Activated naive CD8-positive, alpha-beta T cell treated with anti-CD3 and anti-CD28 coated beads, Interleukin-2, amount 50 U/mL, for 16 hours (primary cell): Measurements from ENCODE around the gene ZFYVE28.
A peak's percentile ranks its signal among the peaks of the same experiment; 100 is the strongest.

Experiments used
- DNase-seq: peaks from one replicate; pipeline ENCODE4 v3.0.0-alpha.2; 2020; ENCODE audit warnings: low read depth, low spot score

The ZFYVE28 gene

DNA sequence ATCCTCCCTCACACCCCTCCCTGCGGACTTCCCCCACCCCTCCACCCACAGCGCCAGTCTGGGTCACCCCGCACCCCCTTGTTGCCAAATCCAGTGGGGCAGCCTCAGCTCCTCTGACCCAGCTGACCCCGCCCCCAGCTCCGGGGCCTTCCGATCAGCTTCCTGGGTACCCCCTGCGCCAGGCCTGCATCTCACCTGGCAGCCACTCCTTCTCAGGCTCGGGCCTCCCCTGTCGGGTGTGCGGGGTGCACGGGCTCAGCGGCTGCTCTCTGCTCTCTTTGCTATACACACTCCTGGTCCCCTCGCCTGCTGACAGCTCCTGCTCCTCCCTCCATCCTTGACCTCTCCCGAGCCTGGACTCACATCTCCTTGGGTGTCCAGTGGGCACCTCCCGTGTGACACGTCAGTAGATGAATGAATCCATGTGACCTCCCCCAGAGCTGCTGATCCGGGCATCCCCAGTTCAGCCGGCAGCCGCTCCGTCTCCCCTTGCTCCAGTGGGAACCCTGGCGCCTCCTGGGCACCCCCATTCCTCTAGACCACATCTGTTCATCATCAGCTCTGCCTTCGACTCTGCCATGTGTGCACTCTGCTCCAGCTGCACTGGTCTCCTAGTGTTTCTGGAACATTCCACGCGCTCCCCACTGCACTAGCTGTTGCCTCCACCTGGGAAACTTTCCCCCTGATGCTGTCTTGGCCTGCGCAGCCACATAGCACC, 10.2 kb upstream of the ZFYVE28 start:
- no peak for DNase-seq

DNA sequence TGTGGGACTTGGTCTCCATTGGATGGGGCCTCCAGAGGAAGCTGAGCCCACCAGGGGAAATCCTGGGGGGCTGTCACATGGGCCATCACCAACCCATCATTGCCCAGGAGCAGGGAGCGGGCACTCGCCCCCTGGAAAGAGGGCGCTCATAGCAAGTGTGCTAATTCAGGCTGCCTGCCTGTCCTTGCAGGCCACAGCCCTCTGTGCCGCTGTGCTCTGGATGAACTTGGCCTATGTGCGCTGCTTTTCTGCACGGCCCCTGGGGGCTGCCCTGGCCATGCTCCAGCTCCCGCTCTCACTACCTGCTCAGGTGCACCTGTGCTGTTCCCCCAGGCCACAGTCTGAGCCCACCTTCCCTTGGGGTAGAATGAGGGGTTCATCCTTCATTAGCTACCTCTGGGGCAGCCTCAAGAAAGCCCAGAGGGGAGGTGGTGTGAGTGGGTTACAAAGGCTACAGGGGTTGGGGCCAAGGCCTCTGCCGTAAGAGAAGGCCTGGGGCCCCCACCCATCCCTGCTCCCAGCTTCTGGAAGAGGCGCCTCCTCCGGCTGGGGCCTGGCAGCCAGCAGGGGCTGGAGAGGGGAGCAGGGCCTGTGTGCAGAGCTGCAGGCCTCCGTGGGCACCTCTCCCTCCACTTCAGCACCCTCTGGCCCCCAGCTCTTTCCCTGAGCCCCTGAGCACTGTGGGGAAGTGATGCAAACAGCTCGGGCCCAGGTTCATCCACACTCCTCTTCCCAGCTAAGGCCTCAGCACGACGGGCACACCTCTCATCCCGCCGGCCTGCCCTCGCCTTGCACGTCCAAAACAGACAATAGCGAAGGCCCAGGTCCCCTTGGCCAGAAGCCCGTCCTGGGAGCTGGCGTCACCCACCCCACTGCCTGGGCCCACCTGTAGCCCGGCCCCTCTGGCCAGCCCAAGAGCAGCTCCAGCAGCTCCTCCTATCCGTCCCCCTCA, 9.2 kb upstream of the ZFYVE28 start:
- no peak for DNase-seq

DNA sequence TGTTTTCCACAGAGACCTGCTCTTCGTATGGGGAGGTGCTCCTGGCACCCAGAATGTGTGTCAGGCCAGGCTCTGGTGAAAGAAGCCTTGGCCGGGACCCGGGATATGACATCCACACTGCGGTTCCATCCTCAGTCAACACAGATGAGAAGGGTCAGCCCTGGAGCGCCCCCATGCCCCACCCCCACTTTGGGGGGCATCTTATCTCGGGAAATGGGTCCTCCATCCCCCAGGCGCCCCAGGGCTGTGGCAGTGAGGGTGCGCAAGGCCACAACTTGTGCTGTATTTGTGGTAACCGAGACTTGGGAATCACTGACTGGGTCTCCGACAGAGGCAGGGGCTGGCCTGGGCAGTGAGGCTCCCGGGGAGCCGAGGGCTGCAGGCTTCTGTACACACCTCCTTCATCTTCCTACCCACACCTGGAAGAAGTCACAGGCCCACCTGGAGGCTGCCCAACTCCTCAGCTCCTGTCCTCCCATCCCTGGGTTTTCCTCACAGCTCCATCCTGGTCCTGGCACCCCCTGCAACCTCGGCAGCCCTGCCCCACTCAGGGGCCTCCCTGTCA, 8.3 kb upstream of the ZFYVE28 start:
- DNase-seq = no peak

DNA sequence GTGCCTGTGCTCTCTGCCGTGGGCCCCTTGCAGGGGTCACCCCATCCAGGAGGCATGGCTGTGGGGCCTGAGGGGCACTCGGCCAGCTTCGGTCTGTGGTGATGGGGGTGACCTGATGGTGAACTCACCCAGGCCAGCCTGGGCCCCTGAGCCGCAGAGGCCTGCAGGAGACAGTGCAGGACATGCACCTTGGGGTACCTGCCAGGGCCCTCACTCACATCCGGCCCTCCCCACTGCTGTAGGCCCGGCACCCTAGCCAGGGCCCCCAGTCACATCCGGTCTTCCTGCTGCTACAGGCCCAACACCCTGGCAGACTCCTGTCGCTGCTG, 7.6 kb upstream of the ZFYVE28 start:
- DNase-seq = no peak

DNA sequence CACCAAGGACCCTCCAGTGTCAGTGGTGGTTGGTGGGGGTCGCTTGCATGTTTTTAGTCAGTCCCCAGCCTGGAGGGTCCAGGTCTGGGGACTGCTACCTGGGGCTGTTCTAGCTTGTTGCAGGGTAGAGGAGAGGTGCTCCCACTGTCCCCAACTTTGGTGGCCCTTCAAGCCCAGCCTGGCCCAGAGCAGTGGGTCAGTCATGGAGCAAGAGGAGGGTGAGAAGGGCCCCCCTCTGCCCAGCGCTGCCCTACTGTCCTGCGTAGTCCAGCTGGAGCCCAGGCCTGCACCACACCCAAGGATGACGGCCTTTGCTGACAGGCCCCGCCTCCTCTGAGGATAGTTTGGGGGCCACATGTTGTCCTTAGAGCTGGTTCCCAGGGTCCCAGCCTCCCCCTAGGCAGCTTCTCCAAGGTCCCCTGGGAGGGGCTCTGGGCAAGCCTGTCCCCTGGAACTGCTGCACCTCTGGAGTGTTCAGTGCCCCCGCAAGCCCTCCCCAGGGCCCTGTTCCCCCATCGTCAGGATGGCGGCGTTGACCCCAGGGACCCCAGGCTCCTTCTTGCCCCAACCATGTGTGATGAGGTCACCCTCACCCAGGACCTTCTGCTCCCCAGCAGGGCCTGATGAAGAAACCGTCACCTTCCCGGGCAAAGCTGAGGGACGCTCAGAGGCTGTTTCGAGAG, 7.1 kb upstream of the ZFYVE28 start:
- no peak for DNase-seq

DNA sequence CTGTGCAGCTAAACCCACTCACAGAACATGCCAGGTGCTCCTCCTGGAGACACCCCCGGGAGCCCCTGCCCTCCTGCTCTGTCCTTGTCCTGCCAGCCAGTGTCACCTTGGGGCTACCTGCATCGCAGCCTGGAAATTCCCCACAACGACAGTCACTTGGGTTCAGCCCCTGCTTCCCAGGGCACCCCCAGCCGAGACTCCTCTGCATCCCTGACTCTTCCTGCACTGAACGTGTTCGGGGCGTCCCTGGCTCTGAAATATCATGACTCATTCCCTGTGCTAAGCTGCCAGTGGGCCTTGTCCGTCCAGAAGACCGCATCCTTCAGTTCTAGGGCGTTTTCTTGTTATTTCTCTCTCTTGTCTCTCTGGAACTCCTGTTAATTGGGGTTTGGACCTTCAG, 6.1 kb upstream of the ZFYVE28 start:
- no peak for DNase-seq

DNA sequence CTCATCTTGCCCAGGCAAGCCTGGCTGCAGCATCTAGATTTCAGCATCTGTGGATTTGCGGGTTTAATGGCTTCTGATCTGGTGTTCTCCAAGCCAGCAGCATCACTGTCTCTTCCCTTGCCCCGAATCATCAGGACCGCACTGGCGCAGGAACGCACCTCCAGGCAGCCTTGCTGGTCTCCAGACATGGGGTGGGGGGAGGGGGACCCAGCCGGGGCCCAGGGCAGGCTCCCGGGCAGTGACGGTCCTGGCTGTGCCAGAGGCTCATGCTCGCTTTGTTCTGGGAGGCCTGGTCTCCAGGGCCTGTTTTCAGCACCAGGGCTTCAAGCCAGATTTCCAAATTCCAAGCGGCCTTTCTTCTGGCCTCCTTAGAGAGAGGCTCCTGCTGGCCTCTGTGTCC, 5.2 kb upstream of the ZFYVE28 start:
- DNase-seq = no peak

DNA sequence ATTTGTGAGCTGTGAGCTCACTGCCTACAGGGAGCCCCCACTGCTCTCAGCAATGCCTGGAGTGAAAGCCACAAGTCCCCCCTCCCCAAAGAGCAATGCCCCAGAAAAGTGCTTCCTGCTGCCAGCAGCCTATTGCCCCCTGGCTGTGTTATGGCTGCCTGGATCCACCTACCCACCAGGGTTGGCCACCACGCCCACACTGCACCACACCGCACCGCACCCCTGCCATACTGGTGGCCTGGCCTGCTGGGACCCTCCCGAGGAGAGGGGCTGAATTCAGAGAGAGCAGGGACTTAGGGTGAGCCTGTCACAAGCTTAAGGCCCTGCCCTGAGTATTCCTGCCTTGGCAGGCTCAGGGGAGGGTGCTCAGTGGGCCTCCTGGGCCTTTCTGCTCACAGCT, 4.6 kb upstream of the ZFYVE28 start:
- no peak for DNase-seq

DNA sequence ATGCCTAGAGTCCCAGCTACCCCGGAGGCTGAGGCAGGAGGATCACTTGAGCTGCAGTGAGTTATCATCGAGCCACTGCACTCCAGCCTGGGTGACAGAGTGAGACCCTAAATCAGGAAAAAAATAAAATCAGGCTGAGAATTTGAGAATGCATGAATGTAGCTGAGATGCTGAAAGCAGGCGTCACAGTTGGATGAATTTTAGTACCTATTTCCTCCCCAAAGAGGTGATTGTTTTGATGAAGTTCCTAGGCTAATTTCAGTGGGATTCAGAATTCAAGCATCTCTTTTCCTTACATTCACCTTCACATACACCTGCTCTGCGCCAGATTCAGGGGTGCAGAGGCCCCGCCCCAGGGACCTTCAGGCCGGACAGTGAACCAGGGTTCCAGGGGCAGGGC, 3.5 kb upstream of the ZFYVE28 start:
- no peak for DNase-seq

DNA sequence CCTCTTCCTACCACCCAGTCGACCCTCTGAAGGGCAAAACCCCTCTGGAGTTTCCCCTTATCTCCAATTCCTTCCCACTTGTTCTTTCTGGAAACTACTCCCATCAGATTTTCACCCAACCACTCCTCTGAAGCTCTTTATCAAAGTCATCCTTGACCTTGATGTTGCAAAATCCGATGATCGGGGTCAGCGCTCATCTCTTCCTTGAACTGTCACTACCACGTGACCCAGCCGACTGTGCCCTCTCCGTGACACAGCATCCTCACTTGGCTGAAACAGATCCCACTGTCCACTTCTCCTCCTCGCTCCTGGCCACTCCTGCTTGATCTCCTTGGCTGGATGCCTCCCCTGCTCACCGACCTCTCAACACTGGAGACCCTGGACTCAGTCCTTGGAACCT, 1.4 kb upstream of the ZFYVE28 start:
- no peak for DNase-seq

DNA sequence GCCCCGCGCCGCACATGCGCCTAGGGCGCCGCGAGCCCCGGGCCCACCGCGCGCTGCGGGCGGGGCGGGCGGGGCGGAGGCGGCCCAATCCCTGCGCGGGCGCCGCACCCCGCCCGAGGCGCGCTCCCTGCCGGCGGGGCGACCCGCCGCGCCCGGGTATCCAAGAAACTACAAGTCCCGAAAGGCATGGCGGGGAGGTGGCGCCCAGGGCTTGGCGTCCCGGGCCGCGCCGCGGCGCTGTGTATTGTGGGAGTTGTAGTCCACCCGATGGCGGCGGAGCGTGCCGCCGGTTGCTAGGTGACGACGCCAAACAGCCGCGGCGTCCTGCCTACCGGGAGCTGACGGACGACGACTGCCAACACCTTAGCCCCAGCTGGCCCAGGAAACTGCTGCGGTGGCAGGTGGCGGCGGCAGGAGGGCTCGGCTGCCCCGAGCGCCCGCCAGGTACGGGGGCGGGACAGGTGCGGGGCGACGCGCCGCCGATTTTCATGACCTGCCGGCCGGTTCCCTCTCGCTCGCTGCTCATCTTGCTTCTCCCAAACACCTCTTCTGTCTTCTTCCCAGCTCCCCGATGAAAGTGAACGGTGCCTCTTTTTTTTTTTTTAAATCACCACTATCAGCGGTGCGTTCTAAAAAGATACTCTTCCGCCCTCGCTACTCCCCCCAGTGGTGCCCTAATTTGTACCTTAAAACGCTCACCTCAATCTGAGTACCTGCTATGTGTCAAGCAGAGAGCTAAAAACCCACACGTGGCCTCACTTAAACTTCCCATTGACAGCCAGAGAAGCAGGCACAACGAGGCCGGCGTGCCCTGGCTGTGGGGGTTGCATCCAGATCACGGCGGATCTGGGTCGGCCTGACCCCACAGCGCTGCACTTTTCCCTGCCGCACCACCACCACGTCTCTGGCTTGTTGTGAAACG, 466 bp upstream of the ZFYVE28 start, which contains the start of gene CFAP99:
TSS of gene CFAP99 (plus strand) at position 306 of the 922 bp plus-strand sequence.
- peak; percentile 97 for DNase-seq

DNA sequence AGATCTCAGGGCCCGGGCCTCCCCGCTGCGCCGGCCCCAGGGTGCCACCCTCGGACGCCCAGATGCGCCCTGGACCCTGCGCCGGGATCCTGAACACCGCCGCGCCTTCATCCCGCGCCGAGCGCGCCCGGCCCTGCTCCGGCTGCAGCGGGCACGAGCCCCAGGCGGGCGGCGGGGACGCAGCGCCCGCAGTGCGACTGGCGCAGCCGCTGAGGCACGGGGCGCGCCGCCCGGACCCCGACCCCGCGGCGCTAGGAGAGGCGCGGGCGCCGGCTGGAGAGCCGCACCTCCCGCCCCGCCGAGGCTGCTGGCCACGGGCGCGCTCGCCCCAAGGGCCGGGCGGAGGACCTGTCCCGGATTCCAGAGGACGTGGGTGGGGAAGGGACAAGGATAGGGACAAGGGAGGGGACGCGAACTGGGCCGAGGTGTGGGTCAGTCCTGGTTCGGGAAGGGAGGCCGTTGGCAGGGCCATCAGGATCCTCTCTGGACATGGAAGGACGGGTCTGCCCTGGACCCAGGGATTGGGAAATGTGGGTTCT, 1.1 kb downstream of the ZFYVE28 start:
- no peak for DNase-seq

DNA sequence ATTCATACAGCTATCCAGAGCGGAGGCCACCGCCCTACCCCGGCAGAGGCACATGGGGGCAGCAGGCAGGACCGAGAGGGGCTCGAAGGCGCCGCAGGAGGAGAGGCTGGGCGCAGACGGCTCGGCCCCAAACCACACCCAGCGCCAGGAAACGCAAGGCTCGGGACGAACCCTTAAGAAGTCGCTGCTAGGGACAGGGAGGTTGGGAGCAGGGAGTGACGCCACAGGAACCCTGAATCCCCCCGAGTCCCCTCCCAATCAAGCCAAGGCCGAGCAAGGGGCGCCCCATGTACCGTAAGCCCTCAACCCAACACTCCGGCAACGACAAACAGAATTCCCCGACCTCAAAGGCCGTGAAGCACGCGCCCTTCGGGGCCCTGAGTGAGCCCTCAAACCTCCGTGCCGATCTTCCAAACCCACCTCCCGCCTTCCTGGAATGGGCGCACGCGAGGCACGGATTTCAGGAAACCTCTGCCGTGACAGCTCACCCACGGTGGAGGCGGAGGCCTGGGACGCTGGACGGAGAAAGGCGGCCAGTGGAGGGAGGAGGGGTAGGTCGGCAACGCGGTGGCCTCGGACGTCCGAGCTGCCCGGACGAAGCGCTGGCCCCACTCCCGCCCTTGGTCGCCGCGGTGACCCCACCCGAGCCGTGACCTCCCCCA, 1.8 kb downstream of the ZFYVE28 start:
- DNase-seq = no peak

DNA sequence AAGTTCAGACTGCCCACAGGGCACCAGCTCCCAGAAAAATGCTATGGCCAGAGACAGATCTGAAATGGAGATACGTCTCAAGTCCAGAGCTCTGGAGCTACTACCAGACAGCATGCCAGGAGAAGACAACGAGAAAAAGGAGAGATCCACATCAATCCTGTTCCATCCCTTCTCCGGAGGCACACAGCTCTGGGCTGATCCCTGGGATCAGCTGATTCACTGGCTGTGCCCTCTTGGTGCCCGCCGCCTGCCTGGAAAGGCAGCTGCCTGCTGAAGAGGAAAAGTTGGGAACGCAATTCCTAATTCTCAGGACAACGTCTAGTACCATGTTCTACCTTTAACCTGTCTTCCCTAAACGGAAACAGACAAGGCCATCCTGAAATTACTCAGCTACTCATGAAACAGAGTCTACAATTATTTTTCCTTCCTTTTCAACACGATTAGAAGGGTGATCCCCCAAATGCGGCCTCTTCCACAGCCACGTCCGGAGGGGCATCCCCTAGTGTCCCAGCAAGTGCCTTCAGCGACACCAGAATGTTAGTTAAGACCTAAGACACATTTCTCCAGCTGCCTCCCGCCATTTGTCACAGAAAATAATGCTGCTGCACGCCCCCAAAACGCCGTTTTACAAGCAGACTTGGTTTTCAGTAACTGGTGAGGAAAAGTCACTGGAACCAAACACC, 2.4 kb downstream of the ZFYVE28 start:
- no peak for DNase-seq

DNA sequence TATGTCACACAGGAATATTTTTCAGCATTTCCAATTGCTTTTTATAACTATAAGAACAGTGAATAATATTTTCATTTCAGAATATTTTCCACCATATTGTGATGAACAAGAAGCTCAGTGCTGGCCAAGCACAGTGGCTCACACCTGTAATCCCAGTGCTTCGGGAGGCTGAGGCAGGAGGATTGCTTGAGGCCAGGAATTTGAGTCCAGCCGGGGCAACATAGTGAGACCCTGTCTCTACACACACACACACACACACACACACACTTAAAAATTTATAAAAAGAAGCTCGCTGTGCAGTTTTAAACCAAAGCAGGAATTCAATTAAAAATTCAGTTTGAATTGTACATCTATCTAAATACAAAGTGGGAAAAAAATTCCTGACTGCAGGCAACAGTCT, 3.2 kb downstream of the ZFYVE28 start:
- DNase-seq = no peak

DNA sequence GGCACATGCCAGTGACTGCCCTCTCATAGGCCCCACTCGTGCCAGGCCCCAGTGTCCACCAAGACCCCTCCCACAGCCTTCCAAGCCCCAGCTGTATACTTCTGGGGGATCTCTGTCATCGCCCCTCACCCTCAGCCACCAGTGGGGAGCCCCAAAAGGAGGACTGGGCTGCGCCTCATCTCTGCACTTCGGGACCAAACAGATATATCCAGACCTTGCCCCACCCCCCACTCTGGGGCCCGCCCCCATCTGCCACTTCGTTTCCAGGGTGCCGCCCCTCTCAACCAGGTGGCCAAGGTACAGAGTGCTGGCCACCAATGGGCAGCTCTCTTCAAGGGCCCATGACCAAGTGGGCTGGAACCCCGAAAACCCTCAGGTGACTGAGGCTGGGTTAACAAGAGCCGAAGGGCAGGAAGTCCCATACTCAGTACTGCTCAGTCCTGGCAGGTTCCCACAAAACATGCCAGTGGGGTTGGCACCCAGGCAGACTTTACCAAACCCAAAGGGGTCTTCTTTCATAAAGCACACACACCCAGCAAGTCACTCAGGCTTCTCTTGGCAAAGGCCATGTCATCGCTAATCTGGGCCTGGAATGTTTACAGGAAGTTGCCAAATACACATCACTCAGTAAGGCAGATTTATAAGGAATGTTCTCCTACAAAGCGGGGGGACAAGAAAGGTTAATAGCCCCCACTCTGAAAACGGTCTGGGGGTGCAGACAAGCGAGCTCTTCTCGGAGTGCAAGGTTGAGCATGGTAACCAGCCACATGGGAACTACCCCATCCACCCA, 4.4 kb downstream of the ZFYVE28 start:
- no peak for DNase-seq

DNA sequence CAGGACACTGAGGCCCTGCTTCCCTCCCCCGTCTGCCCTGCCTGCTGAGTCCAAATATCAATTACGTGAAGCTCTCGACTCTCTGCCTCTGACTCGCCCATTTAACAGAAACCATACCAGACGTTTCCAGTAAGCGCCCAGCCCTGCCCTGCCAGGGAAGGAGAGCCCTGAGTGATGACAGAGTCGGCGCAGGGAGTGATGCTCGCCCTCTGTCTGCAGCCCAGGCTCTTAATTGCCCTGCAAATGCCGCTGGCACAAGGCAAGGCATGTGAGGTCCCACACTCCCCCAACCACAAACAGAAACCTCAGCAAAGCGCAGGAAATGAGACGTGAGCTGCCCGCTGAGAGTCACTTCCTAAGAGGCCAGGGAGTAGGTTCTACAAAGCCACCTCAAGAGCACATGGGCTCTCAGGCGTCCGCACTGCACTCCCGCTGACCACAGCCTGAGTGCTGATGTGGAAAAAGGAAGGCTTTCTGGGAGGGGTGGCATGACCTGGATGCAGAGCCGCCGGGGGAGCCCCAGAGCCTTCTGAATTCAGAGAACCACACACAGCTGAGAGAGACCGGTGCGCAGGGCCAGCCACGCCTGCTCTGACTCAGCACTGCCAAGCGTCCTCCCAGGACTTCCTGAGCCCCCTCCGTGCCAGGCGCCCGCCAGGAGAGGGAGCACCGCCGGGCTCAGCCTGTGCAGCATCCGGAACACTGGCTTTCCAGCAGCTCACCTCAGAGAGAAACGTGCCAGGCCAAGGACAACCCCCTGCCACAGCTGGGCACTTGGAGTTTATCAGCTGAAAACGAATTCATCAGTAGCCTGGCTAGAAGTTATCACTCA, 5.3 kb downstream of the ZFYVE28 start:
- DNase-seq = peak; percentile 38

DNA sequence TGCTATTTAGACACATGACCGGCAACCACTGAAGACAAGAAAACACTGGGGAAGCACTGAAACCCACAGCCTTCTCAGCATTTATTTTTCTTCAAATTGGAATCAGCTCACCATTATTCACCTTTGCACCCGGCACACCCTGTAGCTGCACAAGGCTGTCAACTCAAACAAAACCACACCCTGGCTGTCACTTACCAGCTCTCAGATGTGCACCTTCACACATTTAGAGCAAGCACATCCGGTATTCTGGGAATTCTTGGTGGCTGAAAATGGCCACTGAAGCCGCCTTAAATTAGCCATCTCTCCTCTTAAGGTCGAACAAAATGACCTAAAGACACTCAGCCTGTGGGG, 5.9 kb downstream of the ZFYVE28 start:
- no peak for DNase-seq
